Ishikawa (cell line): ENCODE measurements around the gene ARMH3.

Experiments
- CEBPB ChIP-seq: IDR thresholded peaks from 2 replicates; pipeline ENCODE4 v1.6.1; 2012
- EGR1 ChIP-seq: IDR thresholded peaks from 2 replicates; pipeline ENCODE4 v1.6.1; 2012
- EP300 ChIP-seq: IDR thresholded peaks from 2 replicates; pipeline ENCODE4 v1.6.1; 2012; ENCODE audit warnings: borderline replicate concordance
- FOXM1 ChIP-seq: IDR thresholded peaks from 2 replicates; pipeline ENCODE4 v1.6.1; 2012; ENCODE audit warnings: low read depth, borderline replicate concordance
- MAX ChIP-seq: IDR thresholded peaks from 2 replicates; pipeline ENCODE4 v1.6.1; 2012
- RAD21 ChIP-seq: IDR thresholded peaks from 2 replicates; pipeline ENCODE4 v1.6.1; 2012; ENCODE audit warnings: low read depth
- TF ChIP-seq, protein P1 (sequence below): IDR thresholded peaks from 2 replicates; pipeline ENCODE4 v1.6.1; 2012; ENCODE audit warnings: low read depth, mild to moderate bottlenecking

DNA sequence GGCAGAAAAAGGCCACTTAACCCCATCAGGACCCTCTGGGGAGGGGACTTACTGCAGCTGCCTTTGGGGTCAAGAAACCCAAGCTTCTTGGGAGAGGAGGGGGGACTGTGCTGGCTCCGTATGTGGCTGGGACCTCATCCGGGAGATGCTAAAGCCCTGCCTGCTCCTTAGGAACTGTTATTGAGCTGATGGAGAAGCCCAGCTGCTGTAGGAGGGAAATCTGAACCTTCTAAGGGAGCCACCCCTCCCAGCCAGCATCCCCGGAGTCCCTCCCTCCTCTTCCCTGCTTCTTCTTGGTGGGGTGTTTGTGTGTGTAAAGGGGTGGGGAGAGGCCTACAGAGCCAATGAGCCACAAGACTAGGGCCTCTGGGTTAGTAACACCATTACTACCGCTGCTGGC lies 220.6 kb downstream of the ARMH3 start:
- TF ChIP-seq FOXM1 (no peak), EP300 (no peak), RAD21 (no peak), EGR1 (no peak), CEBPB (no peak), MAX (no peak)
- TF ChIP-seq, protein P1, sequence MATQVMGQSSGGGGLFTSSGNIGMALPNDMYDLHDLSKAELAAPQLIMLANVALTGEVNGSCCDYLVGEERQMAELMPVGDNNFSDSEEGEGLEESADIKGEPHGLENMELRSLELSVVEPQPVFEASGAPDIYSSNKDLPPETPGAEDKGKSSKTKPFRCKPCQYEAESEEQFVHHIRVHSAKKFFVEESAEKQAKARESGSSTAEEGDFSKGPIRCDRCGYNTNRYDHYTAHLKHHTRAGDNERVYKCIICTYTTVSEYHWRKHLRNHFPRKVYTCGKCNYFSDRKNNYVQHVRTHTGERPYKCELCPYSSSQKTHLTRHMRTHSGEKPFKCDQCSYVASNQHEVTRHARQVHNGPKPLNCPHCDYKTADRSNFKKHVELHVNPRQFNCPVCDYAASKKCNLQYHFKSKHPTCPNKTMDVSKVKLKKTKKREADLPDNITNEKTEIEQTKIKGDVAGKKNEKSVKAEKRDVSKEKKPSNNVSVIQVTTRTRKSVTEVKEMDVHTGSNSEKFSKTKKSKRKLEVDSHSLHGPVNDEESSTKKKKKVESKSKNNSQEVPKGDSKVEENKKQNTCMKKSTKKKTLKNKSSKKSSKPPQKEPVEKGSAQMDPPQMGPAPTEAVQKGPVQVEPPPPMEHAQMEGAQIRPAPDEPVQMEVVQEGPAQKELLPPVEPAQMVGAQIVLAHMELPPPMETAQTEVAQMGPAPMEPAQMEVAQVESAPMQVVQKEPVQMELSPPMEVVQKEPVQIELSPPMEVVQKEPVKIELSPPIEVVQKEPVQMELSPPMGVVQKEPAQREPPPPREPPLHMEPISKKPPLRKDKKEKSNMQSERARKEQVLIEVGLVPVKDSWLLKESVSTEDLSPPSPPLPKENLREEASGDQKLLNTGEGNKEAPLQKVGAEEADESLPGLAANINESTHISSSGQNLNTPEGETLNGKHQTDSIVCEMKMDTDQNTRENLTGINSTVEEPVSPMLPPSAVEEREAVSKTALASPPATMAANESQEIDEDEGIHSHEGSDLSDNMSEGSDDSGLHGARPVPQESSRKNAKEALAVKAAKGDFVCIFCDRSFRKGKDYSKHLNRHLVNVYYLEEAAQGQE = no peak
